Transverse colon (tissue), 3 donors: ENCODE data around the gene CCDC102B.

Source experiments
- POLR2A ChIP-seq: fragments of 450-650 bp; IDR thresholded peaks from one replicate; pipeline ENCODE4 v1.6.1; 2016; ENCODE audit warnings: antibody characterized with exemption, mild to moderate bottlenecking, moderate library complexity
- TF ChIP-seq, protein P1 (sequence below), 5 experiments: fragments of 200-600 bp in 3 of 5; fragments of 450-650 bp in 2 of 5; sonication (generic) in 3 of 5; IDR thresholded peaks; 1 replicate in 2 of 5; 2 replicates in 3 of 5; pipeline ENCODE4 v1.5.1; 2016 to 2017; ENCODE audit warnings: antibody characterized with exemption in 5 of 5, inconsistent platforms in 3 of 5, mild to moderate bottlenecking in 2 of 5, moderate library complexity in 1 of 5

DNA sequence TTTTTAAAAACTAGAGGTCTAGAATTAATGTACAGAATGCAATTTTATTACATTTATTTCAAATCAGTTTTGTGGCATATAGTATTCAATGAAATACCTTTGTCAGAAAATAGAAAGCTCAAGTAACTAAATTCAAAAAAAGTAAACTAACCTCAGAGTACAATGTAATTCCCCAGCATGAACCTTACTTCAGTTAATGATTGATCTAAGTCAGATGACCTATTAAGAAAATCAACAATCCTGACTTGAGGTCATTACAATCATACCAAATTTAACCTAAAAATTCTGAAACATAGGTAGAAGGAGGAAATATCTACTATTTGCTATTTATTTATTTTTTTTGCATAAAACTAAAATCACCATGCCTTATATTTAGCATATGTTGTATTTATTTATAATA is 142.9 kb downstream of the CCDC102B start:
- no peak for TF ChIP-seq POLR2A
- TF ChIP-seq, protein P1, sequence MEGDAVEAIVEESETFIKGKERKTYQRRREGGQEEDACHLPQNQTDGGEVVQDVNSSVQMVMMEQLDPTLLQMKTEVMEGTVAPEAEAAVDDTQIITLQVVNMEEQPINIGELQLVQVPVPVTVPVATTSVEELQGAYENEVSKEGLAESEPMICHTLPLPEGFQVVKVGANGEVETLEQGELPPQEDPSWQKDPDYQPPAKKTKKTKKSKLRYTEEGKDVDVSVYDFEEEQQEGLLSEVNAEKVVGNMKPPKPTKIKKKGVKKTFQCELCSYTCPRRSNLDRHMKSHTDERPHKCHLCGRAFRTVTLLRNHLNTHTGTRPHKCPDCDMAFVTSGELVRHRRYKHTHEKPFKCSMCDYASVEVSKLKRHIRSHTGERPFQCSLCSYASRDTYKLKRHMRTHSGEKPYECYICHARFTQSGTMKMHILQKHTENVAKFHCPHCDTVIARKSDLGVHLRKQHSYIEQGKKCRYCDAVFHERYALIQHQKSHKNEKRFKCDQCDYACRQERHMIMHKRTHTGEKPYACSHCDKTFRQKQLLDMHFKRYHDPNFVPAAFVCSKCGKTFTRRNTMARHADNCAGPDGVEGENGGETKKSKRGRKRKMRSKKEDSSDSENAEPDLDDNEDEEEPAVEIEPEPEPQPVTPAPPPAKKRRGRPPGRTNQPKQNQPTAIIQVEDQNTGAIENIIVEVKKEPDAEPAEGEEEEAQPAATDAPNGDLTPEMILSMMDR (IDR thresholded peaks at IDR 0.05): no peak
